ENCODE measurements around the gene NAA50. TPM values are rescaled to one million over a fixed set of nuclear protein-coding genes. Genes with fewer than 3 reads are reported as not detected.

The NAA50 gene
- total and polyA plus RNA-seq, 10 of the 15 experiments (the other 5 are each of a cell fraction or from before 2014, with no cell fraction given), result 31.7 to 205 (median 110) TPM

GRCh38 chr3:113695786-113696645 is 50.0 kb downstream of the NAA50 start, which contains the start of gene USF3:
Gene USF3 (minus strand): TSS chr3:113696642. CDS start chr3:113674878, 21,764 bp downstream.
- Histone ChIP-seq H3K27me3 (replicated peaks in 1 of 2; ENCODE audit: control insufficient read depth in 2 of 2, insufficient read depth in 2 of 2, low read length in 1 of 2) (no peaks in the 10 kb centered on the region), H2AFZ (ENCODE audit: control insufficient read depth, low read depth, low read length) (peak within 1 kb of the TSS; percentile 89), H3K79me2 (ENCODE audit: control insufficient read depth, insufficient read depth, low read length) (peaks cover 21% of the 10 kb centered on the region), H3K4me2 (ENCODE audit: control insufficient read depth, insufficient read depth) (peak within 1 kb of the TSS; percentile 95), H3K27ac (ENCODE audit: control insufficient read depth, insufficient read depth) (peak within 1 kb of the TSS; percentile 89), H3K9ac (ENCODE audit: control insufficient read depth, insufficient read depth, low read length) (peak within 1 kb of the TSS; percentile 94), H4K20me1 (ENCODE audit: control insufficient read depth, insufficient read depth) (no peaks in the 10 kb centered on the region), H3K4me3 (peak within 1 kb of the TSS; percentile 98), H3K36me3 (ENCODE audit: control insufficient read depth in 2 of 2, insufficient read depth in 2 of 2, low read length in 1 of 2) (no peaks in the 10 kb centered on the region; a peak in 1 of 4 replicates), H3K4me1 (ENCODE audit: control insufficient read depth, insufficient read depth, low read length) (peaks cover 8% of the 10 kb centered on the region; the same call in 1 of the 2 replicates), H3K9me3 (replicated peaks; ENCODE audit: control insufficient read depth, insufficient read depth, low read length) (no peaks in the 10 kb centered on the region)
- peak; percentile 86 for ATAC-seq
- peak; percentile 30 for DNase-seq (ENCODE audit: low read depth, low spot score)
- 2% methylated on average over 43 of the region's 75 CpGs for WGBS (ENCODE audit: insufficient coverage, insufficient replicate concordance, low lambda C conversion rate, missing lambda C conversion rate)
- RAD21 ChIA-PET (ENCODE audit: unreplicated experiment), result interaction anchor here (0.6 to 2.2 kb wide), 12 partner anchors 8 to 746 kb away, joined by 3 to 15 read pairs (median 3); partner anchors contain the start of genes ATP6V1A and SPICE1
- BruUV-seq (replicated peaks), result no TSS peak
- FAIRE-seq, result no peak
- in situ Hi-C loops (cut with MboI) (no loop called here), intact Hi-C loops (cut with micrococcal nuclease; ENCODE audit: unreplicated experiment) (no loop called here)
- CTCF ChIA-PET, result interaction anchor here (0.8 to 2.3 kb wide), 7 partner anchors 38 to 180 kb away, joined by 3 to 10 read pairs (median 3); no protein-coding TSS in a partner anchor
- POLR2A ChIA-PET, result interaction anchor here (0.6 to 1.7 kb wide), 4 partner anchors 10 to 50 kb away, joined by 3 to 9 read pairs (median 4); partner anchors contain the start of genes ATP6V1A and NAA50
- SMC1A ChIA-PET (ENCODE audit: uncharacterized antibody, unreplicated experiment), result interaction anchor here (0.7 to 1.2 kb wide), 3 partner anchors 40 to 390 kb away, joined by 3 to 4 read pairs (median 3); no protein-coding TSS in a partner anchor
- peak; percentile 42; the same call in 1 of the 2 replicates for TF ChIP-seq SMAD5 (IDR thresholded peaks at IDR 0.05; ENCODE audit: low read depth)
- TF ChIP-seq CHD1 (IDR thresholded peaks at IDR 0.05; ENCODE audit: low read depth, low read length), result no peak
- TF ChIP-seq CEBPZ (IDR thresholded peaks at IDR 0.05; ENCODE audit: low read depth, low read length), result no peak
- no peak for TF ChIP-seq GABPA (IDR thresholded peaks at IDR 0.05; ENCODE audit: low read depth)
- TF ChIP-seq NR2F1 (conservative IDR thresholded peaks at IDR 0.05), result peak; percentile 51; the same call in 1 of the 2 replicates
- no peak for TF ChIP-seq SREBF2 (IDR thresholded peaks at IDR 0.05; ENCODE audit: low read length)
- TF ChIP-seq ZBTB40 (IDR thresholded peaks at IDR 0.05; ENCODE audit: borderline replicate concordance), result no peak
- no peak for TF ChIP-seq CBX5 (IDR thresholded peaks at IDR 0.05; ENCODE audit: low read depth)
- peak; percentile 58; the same call in 1 of the 2 replicates for TF ChIP-seq POLR2AphosphoS5 (IDR thresholded peaks at IDR 0.05; ENCODE audit: low read length)
- no peak for TF ChIP-seq RAD21 (IDR thresholded peaks at IDR 0.05; ENCODE audit: insufficient read depth, low read depth, low read length)
- TF ChIP-seq ZBTB11 (CRISPR knock-in tag; IDR thresholded peaks at IDR 0.05), result no peak

Measured in GM12878 (cell line).